Measurements from ENCODE around the gene HPGDS. TPM values are rescaled to one million over a fixed set of nuclear protein-coding genes. Genes with fewer than 3 reads are reported as not detected.
"Not testable (repeated sequence)": the region's sequence is repeated elsewhere in the genome, so short reads cannot be mapped to it uniquely, and the experiment has no call there.

HPGDS gene
- polyA plus RNA-seq, 4 donors: 2.5 to 9.5 (median 4.7) TPM

DNA sequence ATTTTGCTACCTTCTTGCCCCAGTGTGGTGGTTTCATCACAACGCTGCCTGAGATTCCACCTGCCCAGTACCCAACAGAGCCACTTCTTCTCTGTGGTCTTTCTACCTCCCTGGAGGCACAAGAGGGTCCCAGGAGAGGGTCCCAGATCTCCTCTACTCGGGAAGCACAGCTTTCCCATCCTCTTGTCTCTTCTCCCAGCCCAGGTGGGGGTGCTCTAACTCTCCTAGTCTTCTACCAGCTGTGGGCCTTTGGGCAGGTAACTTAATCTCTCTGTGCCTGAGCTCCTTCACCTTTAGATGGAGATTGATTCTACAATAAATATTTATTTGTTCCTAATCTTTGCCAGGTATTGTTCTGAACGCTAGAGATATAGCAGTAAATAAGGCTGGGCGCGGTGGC, 1.8 kb upstream of the HPGDS start:
- FAIRE-seq: no peak
- H3K4me1 ChIP-seq (ENCODE audit: control insufficient read depth in 3 of 3, insufficient read depth in 2 of 3, low read depth in 1 of 3, low read length in 2 of 3): no peaks in the 10 kb centered on the region
- H3K36me3 ChIP-seq (ENCODE audit: control insufficient read depth in 3 of 3, insufficient read depth in 2 of 3, low read depth in 1 of 3, low read length in 3 of 3): no peaks in the 10 kb centered on the region
- H3K4me3 ChIP-seq (ENCODE audit: low read depth in 1 of 3, low read length in 3 of 3): no peak overlapping the region
- 73 to 87% (median 86%) methylated on average over 5 of the region's 5 CpGs for WGBS, 3 donors
- no peaks in the 10 kb centered on the region for H3K27me3 ChIP-seq (ENCODE audit: control insufficient read depth in 3 of 3, insufficient read depth in 3 of 3, low read length in 3 of 3)
- no peaks in the 10 kb centered on the region for H3K9me3 ChIP-seq (ENCODE audit: control insufficient read depth in 2 of 2, insufficient read depth in 1 of 2, low read depth in 1 of 2, low read length in 1 of 2)
- no peak overlapping the region for H3K27ac ChIP-seq (ENCODE audit: low read depth in 1 of 3, low read length in 2 of 3)
- no peak for DNase-seq

DNA sequence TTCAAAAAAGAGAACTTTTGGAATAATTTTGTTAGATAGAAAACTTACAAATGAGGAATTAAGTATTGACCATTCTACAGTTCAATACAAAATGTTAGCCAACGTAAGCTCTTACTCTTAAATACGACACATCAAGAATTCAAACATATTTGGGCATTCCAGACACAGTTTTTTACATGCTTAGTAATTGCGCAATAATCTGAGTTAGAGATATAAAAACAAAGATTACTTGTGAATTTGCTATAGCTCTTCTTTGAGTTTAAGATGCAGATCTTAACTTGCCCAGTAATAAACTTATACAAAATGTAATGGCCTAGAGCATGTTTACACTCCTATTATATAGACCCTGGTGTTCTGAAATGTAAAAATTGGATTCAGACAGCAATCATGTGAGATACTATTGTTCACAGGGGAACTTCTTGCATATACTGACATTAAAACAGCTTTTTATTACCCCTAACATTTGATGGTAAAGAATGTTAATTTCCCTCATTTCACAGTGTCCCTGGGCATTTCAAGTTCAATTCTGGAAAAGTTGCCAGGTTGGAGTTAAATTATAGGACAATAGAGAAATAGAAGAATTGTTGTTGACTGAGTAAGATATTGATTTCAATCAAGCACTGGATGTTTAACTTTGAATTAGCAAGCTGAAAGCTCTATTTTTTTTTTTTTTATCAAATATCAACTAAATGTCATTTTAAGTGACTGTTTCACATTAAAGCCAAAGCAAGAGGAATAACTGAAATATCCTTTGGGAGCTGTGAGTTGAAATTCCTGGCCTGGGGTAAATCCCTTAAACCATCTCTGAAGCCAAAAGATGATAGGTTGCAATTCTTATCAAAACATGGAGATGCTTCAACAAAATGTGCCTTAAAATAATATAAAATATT, 910 bp downstream of the HPGDS start:
- Histone ChIP-seq H3K27ac (ENCODE audit: low read depth in 1 of 3, low read length in 2 of 3) (no peak overlapping the region), H3K9me3 (ENCODE audit: control insufficient read depth in 2 of 2, insufficient read depth in 1 of 2, low read depth in 1 of 2, low read length in 1 of 2) (no peaks in the 10 kb centered on the region), H3K27me3 (ENCODE audit: control insufficient read depth in 3 of 3, insufficient read depth in 3 of 3, low read length in 3 of 3) (no peaks in the 10 kb centered on the region), H3K4me1 (ENCODE audit: control insufficient read depth in 3 of 3, insufficient read depth in 2 of 3, low read depth in 1 of 3, low read length in 2 of 3) (no peaks in the 10 kb centered on the region), H3K36me3 (ENCODE audit: control insufficient read depth in 3 of 3, insufficient read depth in 2 of 3, low read depth in 1 of 3, low read length in 3 of 3) (no peaks in the 10 kb centered on the region), H3K4me3 (ENCODE audit: low read depth in 1 of 3, low read length in 3 of 3) (no peak overlapping the region)
- WGBS, 3 donors: 88 to 95% (median 89%) methylated on average over 3 of the region's 3 CpGs
- DNase-seq: no peak
- FAIRE-seq: no peak

DNA sequence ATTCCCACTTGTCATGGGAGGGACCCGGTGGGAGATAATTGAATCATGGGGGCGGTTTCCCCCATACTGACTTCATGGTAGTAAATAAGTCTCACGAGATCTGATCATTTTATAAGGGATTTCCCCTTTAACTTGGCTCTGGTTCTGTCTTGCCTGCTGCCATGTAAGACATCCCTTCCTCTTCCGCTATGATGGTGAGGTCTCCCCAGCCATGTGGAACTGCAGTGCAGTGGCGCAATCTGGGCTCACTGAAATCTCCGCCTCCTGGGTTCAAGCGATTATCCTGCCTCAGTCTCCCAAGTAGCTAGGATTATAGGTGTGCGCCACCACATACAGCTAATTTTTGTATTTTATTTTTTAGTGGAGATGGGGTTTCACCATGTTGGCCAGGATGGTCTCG, 2.9 kb downstream of the HPGDS start:
- Histone ChIP-seq H3K36me3 (ENCODE audit: control insufficient read depth in 3 of 3, insufficient read depth in 2 of 3, low read depth in 1 of 3, low read length in 3 of 3) (no peaks in the 10 kb centered on the region), H3K27ac (ENCODE audit: low read depth in 1 of 3, low read length in 2 of 3) (no peak overlapping the region), H3K27me3 (ENCODE audit: control insufficient read depth in 3 of 3, insufficient read depth in 3 of 3, low read length in 3 of 3) (no peaks in the 10 kb centered on the region), H3K4me1 (ENCODE audit: control insufficient read depth in 3 of 3, insufficient read depth in 2 of 3, low read depth in 1 of 3, low read length in 2 of 3) (no peaks in the 10 kb centered on the region), H3K4me3 (ENCODE audit: low read depth in 1 of 3, low read length in 3 of 3) (no peak overlapping the region), H3K9me3 (ENCODE audit: control insufficient read depth in 2 of 2, insufficient read depth in 1 of 2, low read depth in 1 of 2, low read length in 1 of 2) (no peaks in the 10 kb centered on the region)
- FAIRE-seq (no peak), DNase-seq (no peak)
- 76 to 77% (median 76%) methylated on average over 9 of the region's 9 CpGs for WGBS, 3 donors

DNA sequence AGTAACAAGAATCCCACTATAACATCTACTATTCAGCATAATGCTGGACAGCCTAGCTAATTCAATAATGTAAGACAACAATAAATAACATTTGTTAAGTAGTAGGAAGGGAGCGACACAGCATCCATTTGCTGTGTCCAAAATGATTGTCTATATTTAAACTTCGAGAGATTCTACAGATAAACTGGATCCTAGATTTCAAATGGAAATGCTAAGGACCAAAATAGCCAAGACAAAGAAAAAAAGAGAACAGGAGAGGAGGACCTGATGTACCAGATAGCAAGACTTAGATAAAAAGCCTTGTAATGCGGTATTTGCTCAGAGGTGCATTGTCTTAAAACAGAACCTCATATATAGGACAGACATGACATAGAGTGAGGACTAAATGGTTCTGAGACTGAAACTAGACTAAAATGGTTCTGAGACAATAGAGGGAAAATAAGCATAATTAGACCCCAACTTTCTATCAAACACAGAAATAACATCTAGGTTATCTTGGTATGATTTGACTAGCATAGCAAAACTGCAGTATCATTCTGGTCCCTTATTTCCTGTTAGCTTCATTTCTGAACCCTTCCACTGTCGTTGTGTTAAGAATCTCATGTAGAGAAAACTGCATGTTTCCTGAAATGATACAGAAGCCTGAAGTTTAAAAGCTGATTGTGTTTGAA, 3.8 kb downstream of the HPGDS start:
- Histone ChIP-seq H3K36me3 (ENCODE audit: control insufficient read depth in 3 of 3, insufficient read depth in 2 of 3, low read depth in 1 of 3, low read length in 3 of 3) (no peaks in the 10 kb centered on the region), H3K27me3 (ENCODE audit: control insufficient read depth in 3 of 3, insufficient read depth in 3 of 3, low read length in 3 of 3) (no peaks in the 10 kb centered on the region), H3K9me3 (ENCODE audit: control insufficient read depth in 2 of 2, insufficient read depth in 1 of 2, low read depth in 1 of 2, low read length in 1 of 2) (no peaks in the 10 kb centered on the region), H3K4me1 (ENCODE audit: control insufficient read depth in 3 of 3, insufficient read depth in 2 of 3, low read depth in 1 of 3, low read length in 2 of 3) (no peaks in the 10 kb centered on the region), H3K4me3 (ENCODE audit: low read depth in 1 of 3, low read length in 3 of 3) (no peak overlapping the region), H3K27ac (ENCODE audit: low read depth in 1 of 3, low read length in 2 of 3) (no peak overlapping the region)
- DNase-seq (no peak), FAIRE-seq (no peak)
- 72 to 81% (median 80%) methylated on average over 4 of the region's 4 CpGs for WGBS, 3 donors

DNA sequence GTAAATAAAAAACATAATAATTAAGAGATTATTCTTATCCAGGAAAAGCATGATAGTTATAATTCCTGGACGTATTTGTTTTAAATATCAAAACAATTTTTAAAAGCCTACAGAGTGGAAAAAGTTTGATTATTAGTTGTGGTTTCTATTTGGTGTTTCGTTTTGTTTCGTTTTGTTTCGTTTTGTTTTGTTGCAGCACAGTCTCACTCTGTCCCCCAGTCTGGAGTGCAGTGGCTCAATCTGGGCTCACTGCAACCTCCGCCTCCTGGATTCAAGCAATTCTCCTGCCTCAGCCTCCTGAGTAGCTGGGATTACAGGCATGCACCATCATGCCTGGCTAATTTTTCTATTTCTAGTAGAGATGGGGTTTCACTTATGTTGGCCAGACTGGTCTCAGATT, 5.8 kb downstream of the HPGDS start:
- DNase-seq; H3K4me1 ChIP-seq (ENCODE audit: control insufficient read depth in 3 of 3, insufficient read depth in 2 of 3, low read depth in 1 of 3, low read length in 2 of 3); H3K36me3 ChIP-seq (ENCODE audit: control insufficient read depth in 3 of 3, insufficient read depth in 2 of 3, low read depth in 1 of 3, low read length in 3 of 3); H3K9me3 ChIP-seq (ENCODE audit: control insufficient read depth in 2 of 2, insufficient read depth in 1 of 2, low read depth in 1 of 2, low read length in 1 of 2); FAIRE-seq; H3K27ac ChIP-seq (ENCODE audit: low read depth in 1 of 3, low read length in 2 of 3); H3K27me3 ChIP-seq (ENCODE audit: control insufficient read depth in 3 of 3, insufficient read depth in 3 of 3, low read length in 3 of 3); H3K4me3 ChIP-seq (ENCODE audit: low read depth in 1 of 3, low read length in 3 of 3): not testable (repeated sequence)
- WGBS, 3 donors: 61 to 74% (median 74%) methylated on average over 5 of the region's 5 CpGs

DNA sequence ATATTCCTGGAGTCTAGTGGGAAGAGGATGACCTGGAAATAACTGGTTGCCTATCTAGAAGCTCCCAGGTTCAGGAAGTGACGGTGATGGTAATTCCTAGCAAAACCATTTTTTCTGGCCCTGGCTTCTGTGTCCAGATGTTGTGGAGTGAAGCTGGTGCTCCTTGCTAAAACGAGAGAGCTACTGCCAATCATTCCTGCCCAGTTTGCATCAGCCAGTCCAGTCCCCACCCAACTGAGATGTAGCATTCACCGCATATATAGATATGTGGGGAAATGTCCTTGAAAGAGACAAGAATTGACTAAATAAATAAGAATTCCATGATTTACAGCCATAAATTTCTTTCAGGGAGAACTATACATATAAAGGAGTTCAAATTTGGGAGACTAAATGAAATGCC, 6.3 kb downstream of the HPGDS start:
- Histone ChIP-seq H3K27ac (ENCODE audit: low read depth in 1 of 3, low read length in 2 of 3) (no peak overlapping the region), H3K9me3 (ENCODE audit: control insufficient read depth in 2 of 2, insufficient read depth in 1 of 2, low read depth in 1 of 2, low read length in 1 of 2) (no peaks in the 10 kb centered on the region), H3K36me3 (ENCODE audit: control insufficient read depth in 3 of 3, insufficient read depth in 2 of 3, low read depth in 1 of 3, low read length in 3 of 3) (no peaks in the 10 kb centered on the region), H3K27me3 (ENCODE audit: control insufficient read depth in 3 of 3, insufficient read depth in 3 of 3, low read length in 3 of 3) (no peaks in the 10 kb centered on the region), H3K4me1 (ENCODE audit: control insufficient read depth in 3 of 3, insufficient read depth in 2 of 3, low read depth in 1 of 3, low read length in 2 of 3) (peaks cover 0 to 5% (median 0%) of the 10 kb centered on the region in 3 donors), H3K4me3 (ENCODE audit: low read depth in 1 of 3, low read length in 3 of 3) (no peak overlapping the region)
- WGBS, 3 donors: 80 to 83% (median 81%) methylated on average over 3 of the region's 3 CpGs
- no peak for DNase-seq
- FAIRE-seq: no peak

DNA sequence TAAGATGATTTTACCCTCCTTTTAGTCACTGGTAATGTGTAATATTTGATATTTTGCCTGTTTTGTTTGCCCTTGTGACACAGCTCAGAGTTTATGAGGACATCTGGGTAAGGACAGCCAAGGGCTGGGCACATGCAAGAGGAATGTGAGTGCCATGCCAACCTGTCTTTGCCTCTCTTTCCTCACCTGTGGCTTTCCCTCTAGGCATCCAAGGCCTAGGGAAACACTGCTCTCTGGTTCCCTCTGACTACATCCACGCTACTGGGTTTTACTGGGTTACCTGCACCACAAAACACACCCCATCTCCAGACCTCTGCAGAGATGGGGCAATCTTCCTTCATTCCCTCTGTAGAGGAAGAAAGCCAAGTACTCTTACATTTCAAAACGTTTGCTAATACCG, 7.7 kb downstream of the HPGDS start:
- Histone ChIP-seq H3K4me3 (ENCODE audit: low read depth in 1 of 3, low read length in 3 of 3) (no peak overlapping the region), H3K36me3 (ENCODE audit: control insufficient read depth in 3 of 3, insufficient read depth in 2 of 3, low read depth in 1 of 3, low read length in 3 of 3) (no peaks in the 10 kb centered on the region), H3K4me1 (ENCODE audit: control insufficient read depth in 3 of 3, insufficient read depth in 2 of 3, low read depth in 1 of 3, low read length in 2 of 3) (peaks cover 0 to 5% (median 0%) of the 10 kb centered on the region in 3 donors), H3K27ac (ENCODE audit: low read depth in 1 of 3, low read length in 2 of 3) (no peak overlapping the region), H3K27me3 (ENCODE audit: control insufficient read depth in 3 of 3, insufficient read depth in 3 of 3, low read length in 3 of 3) (no peaks in the 10 kb centered on the region), H3K9me3 (ENCODE audit: control insufficient read depth in 2 of 2, insufficient read depth in 1 of 2, low read depth in 1 of 2, low read length in 1 of 2) (no peaks in the 10 kb centered on the region)
- DNase-seq (no peak), FAIRE-seq (no peak)
- WGBS, 3 donors: 76 to 92% (median 85%) methylated on average over 3 of the region's 3 CpGs

DNA sequence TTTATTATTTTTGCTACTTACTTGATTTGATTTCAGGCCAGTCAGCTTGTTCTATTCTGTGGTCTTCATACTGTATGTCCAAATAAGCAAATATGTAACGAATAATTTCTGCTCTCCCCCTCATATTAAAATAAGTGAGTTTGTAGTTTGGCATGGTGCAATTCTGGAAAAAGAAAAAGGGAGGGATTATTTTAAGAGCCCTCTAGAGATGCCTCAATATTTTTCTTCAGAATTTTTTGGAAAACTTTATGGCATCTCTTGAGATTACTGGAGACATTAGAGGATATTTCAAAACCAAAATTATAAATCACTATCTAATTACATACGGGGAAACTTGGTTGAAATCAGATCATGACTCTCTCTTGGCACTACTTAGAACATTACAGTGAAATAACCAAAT, 8.2 kb downstream of the HPGDS start:
- Histone ChIP-seq H3K4me3 (ENCODE audit: low read depth in 1 of 3, low read length in 3 of 3) (no peak overlapping the region), H3K9me3 (ENCODE audit: control insufficient read depth in 2 of 2, insufficient read depth in 1 of 2, low read depth in 1 of 2, low read length in 1 of 2) (no peaks in the 10 kb centered on the region), H3K27ac (ENCODE audit: low read depth in 1 of 3, low read length in 2 of 3) (no peak overlapping the region), H3K4me1 (ENCODE audit: control insufficient read depth in 3 of 3, insufficient read depth in 2 of 3, low read depth in 1 of 3, low read length in 2 of 3) (peaks cover 0 to 5% (median 0%) of the 10 kb centered on the region in 3 donors), H3K36me3 (ENCODE audit: control insufficient read depth in 3 of 3, insufficient read depth in 2 of 3, low read depth in 1 of 3, low read length in 3 of 3) (no peaks in the 10 kb centered on the region), H3K27me3 (ENCODE audit: control insufficient read depth in 3 of 3, insufficient read depth in 3 of 3, low read length in 3 of 3) (no peaks in the 10 kb centered on the region)
- FAIRE-seq (no peak), DNase-seq (no peak)
- WGBS, 3 donors: 73 to 95% (median 90%) methylated on average over 2 of the region's 2 CpGs
